ENCODE results near the gene TMEM42. TPM values are rescaled to one million over a fixed set of nuclear protein-coding genes. Genes with fewer than 3 reads are reported as not detected.
"Not testable (repeated sequence)": the region's sequence is repeated elsewhere in the genome, so short reads cannot be mapped to it uniquely, and the experiment has no call there.

TMEM42 gene
- total RNA-seq, 1 experiment from 2014 or later: 11.8 TPM

DNA sequence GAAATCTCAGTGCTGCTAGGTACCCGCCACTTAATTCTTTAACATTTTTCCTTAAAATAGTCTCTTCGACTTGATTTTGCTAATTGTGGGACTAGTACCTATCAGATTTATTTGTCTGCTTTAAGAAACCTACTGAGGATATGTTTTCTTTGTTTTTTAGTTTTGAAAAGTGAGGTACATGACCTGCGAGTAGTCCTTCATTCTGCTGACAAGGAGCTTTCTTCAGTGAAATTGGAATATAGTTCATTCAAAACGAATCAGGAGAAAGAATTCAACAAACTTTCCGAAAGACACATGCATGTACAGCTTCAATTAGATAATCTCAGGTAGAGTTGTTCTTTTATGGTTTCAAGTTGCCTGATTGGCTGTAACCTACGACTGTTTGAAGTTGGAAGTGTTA is 47.0 kb upstream of the TMEM42 start:
- Mint-ChIP-seq H3K27me3 (ENCODE audit: low read depth) (no peaks in the 10 kb centered on the region), H3K4me1 (no peaks in the 10 kb centered on the region), H3K36me3 (ENCODE audit: insufficient read depth in 1 of 3, low read depth in 3 of 3) (peaks cover 56 to 84% (median 67%) of the 10 kb centered on the region in 3 experiments), H3K4me3 (no peak overlapping the region), H3K9me3 (peaks cover 23 to 24% of the 10 kb centered on the region in 2 experiments), H3K27ac (no peak overlapping the region)
- Histone ChIP-seq H4K8ac (replicated peaks; ENCODE audit: insufficient read length, low read depth, low read length) (no peak overlapping the region), H3K79me1 (ENCODE audit: insufficient read depth, low read depth, low read length, poor library complexity, severe bottlenecking) (no peaks in the 10 kb centered on the region), H3K4me2 (ENCODE audit: insufficient read depth, insufficient read length, low read length) (no peak overlapping the region), H4K91ac (ENCODE audit: insufficient read length, low read depth, low read length) (no peak overlapping the region), H2AFZ (ENCODE audit: low read length) (no peak overlapping the region), H3K23me2 (ENCODE audit: insufficient read length, low read depth, low read length, poor library complexity, severe bottlenecking) (no peaks in the 10 kb centered on the region), H3T11ph (ENCODE audit: low read length) (no peak overlapping the region), H3K9ac (ENCODE audit: extremely low read depth, insufficient read length, low read length) (no peak overlapping the region), H2AK5ac (ENCODE audit: insufficient read length, low read length) (no peak overlapping the region), H3K56ac (ENCODE audit: insufficient read length, low read depth, low read length) (no peak overlapping the region), H3K27ac (ENCODE audit: insufficient read length, low read depth, low read length) (no peak overlapping the region), H4K20me1 (ENCODE audit: control insufficient read depth, insufficient read depth, insufficient read length) (no peaks in the 10 kb centered on the region), H3K27me3 (ENCODE audit: insufficient read depth, low read length) (no peaks in the 10 kb centered on the region), H2BK12ac (ENCODE audit: insufficient read length, low read depth, low read length) (no peak overlapping the region), H3K4ac (ENCODE audit: low read depth, low read length) (no peak overlapping the region), H2BK20ac (ENCODE audit: low read depth, low read length, poor library complexity, severe bottlenecking) (no peak overlapping the region), H4K5ac (ENCODE audit: insufficient read length, low read depth, low read length) (no peak overlapping the region), H3K14ac (ENCODE audit: insufficient read depth, low read length) (no peak overlapping the region), H3K4me1 (ENCODE audit: insufficient read depth, low read length) (no peaks in the 10 kb centered on the region), H2BK5ac (ENCODE audit: insufficient read length, low read length) (no peak overlapping the region), H3K79me2 (ENCODE audit: insufficient read depth, low read length) (no peaks in the 10 kb centered on the region), H2BK15ac (ENCODE audit: low read depth, low read length) (no peak overlapping the region), H2BK120ac (ENCODE audit: low read depth, low read length, poor library complexity, severe bottlenecking) (no peak overlapping the region), H3K23ac (ENCODE audit: insufficient read length, low read depth, low read length) (no peak overlapping the region), H3K18ac (ENCODE audit: insufficient read length, low read depth, low read length) (no peak overlapping the region), H3K9me3 (ENCODE audit: control insufficient read depth, low read depth, low read length) (no peaks in the 10 kb centered on the region)
- no CpG with 5 or more reads among the region's 6 CpGs for WGBS (ENCODE audit: extremely low coverage, insufficient read length, low lambda C conversion rate)
- DNase-seq: no peak
- TF ChIP-seq, protein P1, sequence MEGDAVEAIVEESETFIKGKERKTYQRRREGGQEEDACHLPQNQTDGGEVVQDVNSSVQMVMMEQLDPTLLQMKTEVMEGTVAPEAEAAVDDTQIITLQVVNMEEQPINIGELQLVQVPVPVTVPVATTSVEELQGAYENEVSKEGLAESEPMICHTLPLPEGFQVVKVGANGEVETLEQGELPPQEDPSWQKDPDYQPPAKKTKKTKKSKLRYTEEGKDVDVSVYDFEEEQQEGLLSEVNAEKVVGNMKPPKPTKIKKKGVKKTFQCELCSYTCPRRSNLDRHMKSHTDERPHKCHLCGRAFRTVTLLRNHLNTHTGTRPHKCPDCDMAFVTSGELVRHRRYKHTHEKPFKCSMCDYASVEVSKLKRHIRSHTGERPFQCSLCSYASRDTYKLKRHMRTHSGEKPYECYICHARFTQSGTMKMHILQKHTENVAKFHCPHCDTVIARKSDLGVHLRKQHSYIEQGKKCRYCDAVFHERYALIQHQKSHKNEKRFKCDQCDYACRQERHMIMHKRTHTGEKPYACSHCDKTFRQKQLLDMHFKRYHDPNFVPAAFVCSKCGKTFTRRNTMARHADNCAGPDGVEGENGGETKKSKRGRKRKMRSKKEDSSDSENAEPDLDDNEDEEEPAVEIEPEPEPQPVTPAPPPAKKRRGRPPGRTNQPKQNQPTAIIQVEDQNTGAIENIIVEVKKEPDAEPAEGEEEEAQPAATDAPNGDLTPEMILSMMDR (conservative IDR thresholded peaks at IDR 0.05): no peak

DNA sequence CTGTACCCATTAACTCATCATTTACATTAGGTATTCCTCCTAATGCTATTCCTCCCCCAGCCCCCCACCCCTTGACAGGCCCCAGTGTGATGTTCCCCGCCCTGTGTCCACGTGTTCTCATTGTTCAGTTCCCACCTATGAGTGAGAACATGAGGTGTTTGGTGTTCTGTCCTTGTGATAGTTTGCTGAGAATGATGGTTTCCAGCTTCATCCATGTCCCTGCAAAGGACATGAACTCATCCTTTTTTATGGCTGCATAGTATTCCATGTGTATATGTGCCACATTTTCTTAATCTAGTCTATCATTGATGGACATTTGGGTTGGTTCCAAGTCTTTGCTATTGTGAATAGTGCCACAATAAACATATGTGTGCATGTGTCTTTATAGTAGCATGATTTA is 45.4 kb upstream of the TMEM42 start:
- H2BK20ac ChIP-seq (ENCODE audit: low read depth, low read length, poor library complexity, severe bottlenecking); H3K4me1 Mint-ChIP-seq; H3K27ac ChIP-seq (ENCODE audit: insufficient read length, low read depth, low read length); H3K18ac ChIP-seq (ENCODE audit: insufficient read length, low read depth, low read length); H2BK120ac ChIP-seq (ENCODE audit: low read depth, low read length, poor library complexity, severe bottlenecking); H3K56ac ChIP-seq (ENCODE audit: insufficient read length, low read depth, low read length); H2BK12ac ChIP-seq (ENCODE audit: insufficient read length, low read depth, low read length); H3K23ac ChIP-seq (ENCODE audit: insufficient read length, low read depth, low read length); H3K79me2 ChIP-seq (ENCODE audit: insufficient read depth, low read length); H2AK5ac ChIP-seq (ENCODE audit: insufficient read length, low read length); H3K27me3 ChIP-seq (ENCODE audit: insufficient read depth, low read length); H3K79me1 ChIP-seq (ENCODE audit: insufficient read depth, low read depth, low read length, poor library complexity, severe bottlenecking); H3K9me3 ChIP-seq (ENCODE audit: control insufficient read depth, low read depth, low read length); H3K4me2 ChIP-seq (ENCODE audit: insufficient read depth, insufficient read length, low read length); H3K27ac Mint-ChIP-seq; H3K4ac ChIP-seq (ENCODE audit: low read depth, low read length); H2BK5ac ChIP-seq (ENCODE audit: insufficient read length, low read length); H3K23me2 ChIP-seq (ENCODE audit: insufficient read length, low read depth, low read length, poor library complexity, severe bottlenecking); H2BK15ac ChIP-seq (ENCODE audit: low read depth, low read length); H4K8ac ChIP-seq (replicated peaks; ENCODE audit: insufficient read length, low read depth, low read length); H3K4me1 ChIP-seq (ENCODE audit: insufficient read depth, low read length); H4K5ac ChIP-seq (ENCODE audit: insufficient read length, low read depth, low read length); H3K4me3 Mint-ChIP-seq; H3K27me3 Mint-ChIP-seq (ENCODE audit: low read depth); H3K9ac ChIP-seq (ENCODE audit: extremely low read depth, insufficient read length, low read length); H2AFZ ChIP-seq (ENCODE audit: low read length); H4K91ac ChIP-seq (ENCODE audit: insufficient read length, low read depth, low read length); DNase-seq; H4K20me1 ChIP-seq (ENCODE audit: control insufficient read depth, insufficient read depth, insufficient read length); H3T11ph ChIP-seq (ENCODE audit: low read length); H3K14ac ChIP-seq (ENCODE audit: insufficient read depth, low read length): not testable (repeated sequence)
- peaks cover 28 to 29% of the 10 kb centered on the region in 2 experiments for H3K9me3 Mint-ChIP-seq
- H3K36me3 Mint-ChIP-seq (ENCODE audit: insufficient read depth in 1 of 3, low read depth in 3 of 3): peaks cover 61 to 82% (median 73%) of the 10 kb centered on the region in 3 experiments
- WGBS (ENCODE audit: extremely low coverage, insufficient read length, low lambda C conversion rate): no CpG with 5 or more reads among the region's 2 CpGs
